IPS-20b (cell line): ENCODE data around the gene NUP98.
"Not testable (repeated sequence)": the region's sequence is repeated elsewhere in the genome, so short reads cannot be mapped to it uniquely, and the experiment has no call there.

Experiments
- H3K27ac ChIP-seq: one replicate; pipeline ENCODE4 v1.5.1; 2013; ENCODE audit warnings: low read length
- H3K27me3 ChIP-seq: 2 replicates; pipeline ENCODE4 v1.6.1; 2013; ENCODE audit warnings: mild to moderate bottlenecking, low read length, inconsistent platforms; ENCODE audit not compliant: insufficient read depth
- H3K36me3 ChIP-seq: 2 replicates; pipeline ENCODE4 v1.6.1; 2013; ENCODE audit warnings: low read depth, mild to moderate bottlenecking, inconsistent platforms, low read length, moderate library complexity; ENCODE audit not compliant: insufficient read depth
- H3K4me1 ChIP-seq: 2 replicates; pipeline ENCODE4 v1.6.1; 2013; ENCODE audit warnings: mild to moderate bottlenecking, control low read depth, inconsistent platforms, low read length, moderate library complexity; ENCODE audit not compliant: insufficient read depth
- H3K4me3 ChIP-seq: 2 replicates; pipeline ENCODE4 v1.5.1; 2013; ENCODE audit warnings: mild to moderate bottlenecking, low read length, inconsistent platforms
- H3K9ac ChIP-seq: 2 replicates; pipeline ENCODE4 v1.6.1; 2013; ENCODE audit warnings: low read depth, mild to moderate bottlenecking, inconsistent platforms, low read length, moderate library complexity
- H3K9me3 ChIP-seq: 2 replicates; pipeline ENCODE4 v1.6.1; 2013; ENCODE audit warnings: mild to moderate bottlenecking, low read depth, low read length, inconsistent platforms; ENCODE audit not compliant: insufficient read depth

NUP98 gene

GRCh38 chr11:3662856-3663255 lies 134.5 kb downstream of the NUP98 start:
- no peaks in the 10 kb centered on the region for H3K9me3 ChIP-seq
- no peak overlapping the region for H3K4me3 ChIP-seq
- H3K36me3 ChIP-seq = peaks cover 13% of the 10 kb centered on the region; the same call in 1 of the 2 replicates
- no peaks in the 10 kb centered on the region for H3K27me3 ChIP-seq
- no peak overlapping the region for H3K27ac ChIP-seq
- no peak overlapping the region for H3K9ac ChIP-seq
- H3K4me1 ChIP-seq = no peaks in the 10 kb centered on the region

- Histone ChIP-seq H3K9me3 (no peaks in the 10 kb centered on the region), H3K4me3 (no peak overlapping the region), H3K9ac (no peak overlapping the region), H3K36me3 (peaks cover 5% of the 10 kb centered on the region; the same call in 1 of the 2 replicates), H3K27ac (no peak overlapping the region), H3K27me3 (no peaks in the 10 kb centered on the region), H3K4me1 (no peaks in the 10 kb centered on the region)
Measured at GRCh38 chr11:3660960-3661359, 136.4 kb downstream of the NUP98 start.

- Histone ChIP-seq H3K4me3 (no peak overlapping the region), H3K9me3 (no peaks in the 10 kb centered on the region), H3K27ac (no peak overlapping the region), H3K4me1 (no peaks in the 10 kb centered on the region), H3K9ac (no peak overlapping the region), H3K27me3 (peaks cover 3% of the 10 kb centered on the region; the same call in 1 of the 2 replicates), H3K36me3 (no peaks in the 10 kb centered on the region; the same call in 1 of the 2 replicates)
Measured at GRCh38 chr11:3659595-3660515, 137.5 kb downstream of the NUP98 start.

- no peaks in the 10 kb centered on the region for H3K36me3 ChIP-seq
- no peak overlapping the region for H3K9ac ChIP-seq
- H3K4me3 ChIP-seq = no peak overlapping the region
- H3K9me3 ChIP-seq = no peaks in the 10 kb centered on the region
- H3K4me1 ChIP-seq = no peaks in the 10 kb centered on the region
- peaks cover 6% of the 10 kb centered on the region; the same call in 1 of the 2 replicates for H3K27me3 ChIP-seq
- no peak overlapping the region for H3K27ac ChIP-seq
Measured at GRCh38 chr11:3658252-3658651, 139.1 kb downstream of the NUP98 start.

GRCh38 chr11:3657331-3657730 lies 140.0 kb downstream of the NUP98 start:
- H3K27me3 ChIP-seq, H3K4me3 ChIP-seq, H3K4me1 ChIP-seq, H3K27ac ChIP-seq, H3K9me3 ChIP-seq, H3K36me3 ChIP-seq, H3K9ac ChIP-seq: not testable (repeated sequence)

GRCh38 chr11:3655547-3655946 lies 141.8 kb downstream of the NUP98 start:
- no peaks in the 10 kb centered on the region for H3K9me3 ChIP-seq
- no peaks in the 10 kb centered on the region for H3K36me3 ChIP-seq
- no peak overlapping the region for H3K9ac ChIP-seq
- no peak overlapping the region for H3K4me3 ChIP-seq
- H3K27me3 ChIP-seq = peaks cover 6% of the 10 kb centered on the region; the same call in 1 of the 2 replicates
- no peaks in the 10 kb centered on the region for H3K4me1 ChIP-seq
- no peak overlapping the region for H3K27ac ChIP-seq

GRCh38 chr11:3652514-3652913 lies 144.8 kb downstream of the NUP98 start:
- not testable (repeated sequence) for H3K27ac ChIP-seq, H3K9me3 ChIP-seq, H3K27me3 ChIP-seq, H3K4me3 ChIP-seq, H3K9ac ChIP-seq, H3K36me3 ChIP-seq, H3K4me1 ChIP-seq

GRCh38 chr11:3649374-3649773 lies 148.0 kb downstream of the NUP98 start:
- H3K27ac ChIP-seq, H3K9ac ChIP-seq, H3K4me1 ChIP-seq, H3K36me3 ChIP-seq, H3K9me3 ChIP-seq, H3K4me3 ChIP-seq, H3K27me3 ChIP-seq: not testable (repeated sequence)

- H3K27ac ChIP-seq, H3K9me3 ChIP-seq, H3K4me3 ChIP-seq, H3K36me3 ChIP-seq, H3K27me3 ChIP-seq, H3K9ac ChIP-seq, H3K4me1 ChIP-seq: not testable (repeated sequence)
Measured at GRCh38 chr11:3648843-3649242, 148.5 kb downstream of the NUP98 start.

- H3K4me3 ChIP-seq = no peak overlapping the region
- H3K36me3 ChIP-seq = no peaks in the 10 kb centered on the region
- no peak overlapping the region for H3K9ac ChIP-seq
- H3K27me3 ChIP-seq = peaks cover 8% of the 10 kb centered on the region; the same call in 1 of the 2 replicates
- no peak overlapping the region for H3K27ac ChIP-seq
- no peaks in the 10 kb centered on the region; the same call in 1 of the 2 replicates for H3K9me3 ChIP-seq
- no peaks in the 10 kb centered on the region; the same call in 1 of the 2 replicates for H3K4me1 ChIP-seq
Measured at GRCh38 chr11:3645552-3645951, 151.8 kb downstream of the NUP98 start.

- peaks cover 8% of the 10 kb centered on the region; the same call in 1 of the 2 replicates for H3K27me3 ChIP-seq
- H3K27ac ChIP-seq = no peak within 1 kb of the TSS
- H3K9ac ChIP-seq = no peak within 1 kb of the TSS
Measured at GRCh38 chr11:3644817-3645235, 152.5 kb downstream of the NUP98 start, which contains the start of gene ART1. Gene ART1, plus strand, starts transcription at chr11:3645128. Its CDS starts 14,086 bp downstream, at chr11:3659214.

GRCh38 chr11:3643102-3643546 lies 154.2 kb downstream of the NUP98 start:
- peak overlapping the region; percentile 79; the same call in 1 of the 2 replicates for H3K9ac ChIP-seq
- H3K27ac ChIP-seq = not testable (repeated sequence)

More at GRCh38 chr11:3644817-3645235, 152.5 kb downstream of the NUP98 start, which contains the start of gene ART1:
- no peaks in the 10 kb centered on the region for H3K36me3 ChIP-seq
- no peak within 1 kb of the TSS for H3K4me3 ChIP-seq
- H3K9me3 ChIP-seq = no peaks in the 10 kb centered on the region; the same call in 1 of the 2 replicates
- no peaks in the 10 kb centered on the region; the same call in 1 of the 2 replicates for H3K4me1 ChIP-seq

More at GRCh38 chr11:3643102-3643546, 154.2 kb downstream of the NUP98 start:
- H3K4me3 ChIP-seq = peak overlapping the region; percentile 67
- not testable (repeated sequence) for H3K4me1 ChIP-seq, H3K27me3 ChIP-seq, H3K9me3 ChIP-seq, H3K36me3 ChIP-seq
